Thoracic aorta (tissue), 2 donors: ENCODE measurements around the gene PROK2. TPM values are rescaled to one million over a fixed set of nuclear protein-coding genes. Genes with fewer than 3 reads are reported as not detected.

ENCODE experiments used
- ATAC-seq: fragments of 150-250 bp; one replicate; pipeline ENCODE4 v1.8.0; 2017; ENCODE audit warnings: low read depth; ENCODE audit not compliant: insufficient number of reproducible peaks, low FRiP score
- DNase-seq: peaks from one replicate; pipeline ENCODE4 v3.0.0-alpha.2; 2020; ENCODE audit warnings: low spot score
- H3K27ac ChIP-seq, 2 donors: fragments of 200-600 bp; sonication (generic); 1 replicate in 1 of 2; 2 replicates in 1 of 2; pipeline ENCODE4 v1.5.1; 2016; ENCODE audit warnings: mild to moderate bottlenecking in 2 of 2, moderate library complexity in 2 of 2
- H3K27me3 ChIP-seq: fragments of 200-600 bp; sonication (generic); replicated peaks from 2 replicates; pipeline ENCODE4 v1.6.0; 2016; ENCODE audit warnings: mild to moderate bottlenecking; ENCODE audit not compliant: insufficient read depth
- H3K36me3 ChIP-seq: fragments of 200-600 bp; sonication (generic); one replicate; pipeline ENCODE4 v1.5.1; 2016
- H3K4me1 ChIP-seq, 2 donors: fragments of 200-600 bp; sonication (generic); 1 replicate in 1 of 2; 2 replicates in 1 of 2; pipeline versions ENCODE4 v1.5.1 to v1.6.0; 2016; ENCODE audit warnings: low read depth in 2 of 2, mild to moderate bottlenecking in 1 of 2; ENCODE audit not compliant: control insufficient read depth in 1 of 2
- H3K4me3 ChIP-seq: fragments of 200-600 bp; sonication (generic); 2 replicates; pipeline ENCODE4 v1.5.1; 2016; ENCODE audit warnings: mild to moderate bottlenecking
- H3K9me3 ChIP-seq: fragments of 200-600 bp; sonication (generic); 2 replicates; pipeline ENCODE4 v1.5.1; 2016
- CTCF ChIP-seq: fragments of 200-600 bp; sonication (generic); IDR thresholded peaks from one replicate; pipeline ENCODE4 v1.5.1; 2019; ENCODE audit warnings: antibody characterized with exemption
- total RNA-seq, 2 donors: library from RNA; depleted of rRNA; stranded (reverse); fragments of >200 nt; gene quantifications; one replicate each; pipeline versions ENCODE4 v1.1.0 to v1.2.3, GENCODE V29; 2016

The PROK2 gene
- total RNA-seq, 2 donors from 2014 or later: 0.71 TPM; not detected in 1

GRCh38 chr3:71724584-71725270 lies 60.2 kb downstream of the PROK2 start:
- H3K27me3 ChIP-seq: no peaks in the 10 kb centered on the region
- peak overlapping the region; percentile 96 for H3K4me3 ChIP-seq
- H3K27ac ChIP-seq: peak overlapping the region in 1 of 2 donors; percentile 15
- TF ChIP-seq CTCF: no peak
- H3K36me3 ChIP-seq: no peaks in the 10 kb centered on the region
- no peak for DNase-seq
- no peaks in the 10 kb centered on the region for H3K9me3 ChIP-seq
- H3K4me1 ChIP-seq: peaks cover 8 to 12% of the 10 kb centered on the region in 2 donors
- ATAC-seq: peak; percentile 13

DNA sequence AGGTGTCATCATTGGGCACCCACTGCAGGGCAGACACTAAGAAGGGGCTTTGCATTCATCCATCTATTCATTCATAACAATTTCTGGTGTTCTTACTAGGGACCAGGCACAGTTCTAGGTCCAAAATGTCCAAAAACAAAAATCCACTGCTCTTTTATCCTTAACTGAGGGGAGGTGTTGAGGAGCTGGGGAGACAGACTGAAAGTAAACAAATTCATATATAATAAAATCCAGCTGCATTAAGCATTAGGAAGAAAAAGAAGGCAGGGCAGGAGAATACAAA lies 60.8 kb downstream of the PROK2 start:
- DNase-seq (no peak), ATAC-seq (no peak)
- no peak overlapping the region for H3K27ac ChIP-seq
- H3K27me3 ChIP-seq: no peaks in the 10 kb centered on the region
- H3K4me3 ChIP-seq: peak overlapping the region; percentile 96
- TF ChIP-seq CTCF: no peak
- H3K4me1 ChIP-seq: peaks cover 8 to 12% of the 10 kb centered on the region in 2 donors
- no peaks in the 10 kb centered on the region for H3K36me3 ChIP-seq
- no peaks in the 10 kb centered on the region for H3K9me3 ChIP-seq

DNA sequence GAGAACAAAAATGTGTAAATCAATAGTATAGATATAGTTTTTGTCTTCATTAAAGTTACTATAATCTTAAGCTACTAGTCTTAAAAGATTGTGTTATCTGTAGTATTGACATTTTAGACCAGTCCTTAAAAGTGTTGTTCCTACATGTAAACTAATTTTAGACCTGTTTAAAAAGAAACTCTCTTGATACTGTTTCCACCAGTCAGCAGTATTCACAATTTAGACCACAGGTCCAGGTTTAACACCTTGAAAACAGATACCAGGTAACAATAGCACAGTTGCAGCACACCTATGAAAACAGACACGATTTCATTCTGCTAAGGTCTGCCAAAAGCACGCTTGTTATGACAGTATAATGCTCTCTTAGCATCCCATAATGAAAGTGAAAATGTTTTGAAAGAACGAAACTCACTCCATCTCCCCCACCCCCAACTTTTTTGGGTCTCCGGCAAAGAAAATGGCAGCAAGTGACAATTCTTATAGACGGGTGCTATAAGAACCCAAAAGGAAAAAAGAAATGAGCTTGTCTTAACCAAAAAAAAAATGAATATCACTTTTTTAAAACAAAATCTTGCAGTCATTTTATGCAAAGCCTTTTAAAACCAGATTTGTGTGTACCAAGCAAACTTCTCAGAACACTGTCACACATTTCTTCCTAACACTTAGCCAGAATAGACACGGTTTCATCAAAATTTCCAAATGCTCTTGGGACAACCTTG lies 61.3 kb downstream of the PROK2 start:
- Histone ChIP-seq H3K27ac (no peak overlapping the region), H3K4me1 (peaks cover 8 to 12% of the 10 kb centered on the region in 2 donors), H3K9me3 (no peaks in the 10 kb centered on the region), H3K27me3 (no peaks in the 10 kb centered on the region), H3K36me3 (no peaks in the 10 kb centered on the region), H3K4me3 (peak overlapping the region; percentile 96)
- ATAC-seq: no peak
- TF ChIP-seq CTCF: no peak
- no peak for DNase-seq

DNA sequence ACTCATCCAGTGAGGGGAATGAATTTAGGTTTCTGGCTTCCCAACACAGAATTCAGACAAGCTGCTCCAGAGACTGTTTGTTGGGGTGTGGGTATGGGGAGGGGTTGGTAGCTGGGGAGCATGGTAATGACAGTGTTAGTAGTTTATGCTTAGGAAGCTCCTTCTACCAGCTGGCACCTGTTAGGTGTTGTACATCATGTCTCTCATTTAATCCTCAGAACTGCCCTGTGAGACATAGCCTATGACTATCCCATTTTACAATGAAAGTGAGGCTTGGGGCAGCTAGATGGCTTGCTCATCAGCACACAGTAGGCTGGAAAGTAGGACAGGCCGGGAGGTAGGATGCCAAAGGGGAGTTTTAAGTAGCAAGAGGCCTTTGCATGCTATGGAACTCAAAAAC lies 62.3 kb downstream of the PROK2 start:
- no peaks in the 10 kb centered on the region for H3K9me3 ChIP-seq
- H3K4me1 ChIP-seq: peaks cover 8 to 12% of the 10 kb centered on the region in 2 donors
- no peak for DNase-seq
- H3K36me3 ChIP-seq: no peaks in the 10 kb centered on the region
- no peak for TF ChIP-seq CTCF
- no peak overlapping the region for H3K27ac ChIP-seq
- no peak for ATAC-seq
- no peak overlapping the region for H3K4me3 ChIP-seq
- no peaks in the 10 kb centered on the region for H3K27me3 ChIP-seq

Other genes starting within 250 kb of the PROK2 start
- 100 to 1,000 TPM; 176 to 255 TPM for gene FOXP1, start 201.4 kb downstream of the PROK2 start, total RNA-seq
- 10 to 100 TPM in 1 of 2 donors, 1 to 10 TPM in 1; 8.8 to 12.1 TPM for gene EIF4E3, start 59.7 kb downstream of the PROK2 start, total RNA-seq
- 1 to 10 TPM in 1 of 2 donors, under 1 TPM in 1; 0.54 to 1.3 TPM for gene GPR27, start 31.3 kb downstream of the PROK2 start, total RNA-seq